ENCODE data around the gene XYLT1. TPM values are rescaled to one million over a fixed set of nuclear protein-coding genes. Genes with fewer than 3 reads are reported as not detected.

The XYLT1 gene
- polyA plus RNA-seq, 1 donor from 2014 or later = 3.3 TPM

GRCh38 chr16:17357307-17358062 is 113.3 kb downstream of the XYLT1 start:
- no peaks in the 10 kb centered on the region for H3K9me3 ChIP-seq (ENCODE audit: low read length)
- H3K9me2 ChIP-seq (ENCODE audit: insufficient read depth, low read length) = no peaks in the 10 kb centered on the region
- H3K36me3 ChIP-seq (ENCODE audit: insufficient read depth, low read length) = no peaks in the 10 kb centered on the region
- no peak overlapping the region for H2AFZ ChIP-seq (ENCODE audit: low read depth, low read length)
- no peak for TF ChIP-seq TAF1 (IDR thresholded peaks at IDR 0.05; ENCODE audit: low read depth)
- TF ChIP-seq MXI1 (conservative IDR thresholded peaks at IDR 0.05; ENCODE audit: poor library complexity, severe bottlenecking) = no peak
- TF ChIP-seq, protein P1, sequence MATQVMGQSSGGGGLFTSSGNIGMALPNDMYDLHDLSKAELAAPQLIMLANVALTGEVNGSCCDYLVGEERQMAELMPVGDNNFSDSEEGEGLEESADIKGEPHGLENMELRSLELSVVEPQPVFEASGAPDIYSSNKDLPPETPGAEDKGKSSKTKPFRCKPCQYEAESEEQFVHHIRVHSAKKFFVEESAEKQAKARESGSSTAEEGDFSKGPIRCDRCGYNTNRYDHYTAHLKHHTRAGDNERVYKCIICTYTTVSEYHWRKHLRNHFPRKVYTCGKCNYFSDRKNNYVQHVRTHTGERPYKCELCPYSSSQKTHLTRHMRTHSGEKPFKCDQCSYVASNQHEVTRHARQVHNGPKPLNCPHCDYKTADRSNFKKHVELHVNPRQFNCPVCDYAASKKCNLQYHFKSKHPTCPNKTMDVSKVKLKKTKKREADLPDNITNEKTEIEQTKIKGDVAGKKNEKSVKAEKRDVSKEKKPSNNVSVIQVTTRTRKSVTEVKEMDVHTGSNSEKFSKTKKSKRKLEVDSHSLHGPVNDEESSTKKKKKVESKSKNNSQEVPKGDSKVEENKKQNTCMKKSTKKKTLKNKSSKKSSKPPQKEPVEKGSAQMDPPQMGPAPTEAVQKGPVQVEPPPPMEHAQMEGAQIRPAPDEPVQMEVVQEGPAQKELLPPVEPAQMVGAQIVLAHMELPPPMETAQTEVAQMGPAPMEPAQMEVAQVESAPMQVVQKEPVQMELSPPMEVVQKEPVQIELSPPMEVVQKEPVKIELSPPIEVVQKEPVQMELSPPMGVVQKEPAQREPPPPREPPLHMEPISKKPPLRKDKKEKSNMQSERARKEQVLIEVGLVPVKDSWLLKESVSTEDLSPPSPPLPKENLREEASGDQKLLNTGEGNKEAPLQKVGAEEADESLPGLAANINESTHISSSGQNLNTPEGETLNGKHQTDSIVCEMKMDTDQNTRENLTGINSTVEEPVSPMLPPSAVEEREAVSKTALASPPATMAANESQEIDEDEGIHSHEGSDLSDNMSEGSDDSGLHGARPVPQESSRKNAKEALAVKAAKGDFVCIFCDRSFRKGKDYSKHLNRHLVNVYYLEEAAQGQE (IDR thresholded peaks at IDR 0.05; ENCODE audit: borderline replicate concordance) = no peak
- TF ChIP-seq EP300 (conservative IDR thresholded peaks at IDR 0.05; ENCODE audit: poor library complexity, severe bottlenecking) = no peak
- TF ChIP-seq EZH2 (IDR thresholded peaks at IDR 0.05; ENCODE audit: borderline replicate concordance, insufficient read depth, low read length, poor library complexity, severe bottlenecking) = no peak
- no peak for TF ChIP-seq CTCF (IDR thresholded peaks at IDR 0.05; ENCODE audit: poor library complexity, severe bottlenecking)
- TF ChIP-seq SMC3 (conservative IDR thresholded peaks at IDR 0.05; ENCODE audit: poor library complexity) = no peak
- no peak for TF ChIP-seq POLR2AphosphoS5 (IDR thresholded peaks at IDR 0.05)
- TF ChIP-seq RAD21 (conservative IDR thresholded peaks at IDR 0.05) = no peak
- no peak overlapping the region for H3K4me3 ChIP-seq (ENCODE audit: low read length)
- H4K20me1 ChIP-seq (ENCODE audit: insufficient read depth) = no peaks in the 10 kb centered on the region
- H3K79me2 ChIP-seq (replicated peaks; ENCODE audit: insufficient read depth, low read length) = no peaks in the 10 kb centered on the region
- no peak overlapping the region for H3K27ac ChIP-seq (ENCODE audit: low read length)
- no peaks in the 10 kb centered on the region for H3F3A ChIP-seq (ENCODE audit: insufficient read depth, low read length, poor library complexity, severe bottlenecking)
- H3K9ac ChIP-seq (ENCODE audit: low read length) = no peak overlapping the region
- H3K4me2 ChIP-seq (ENCODE audit: low read length) = no peak overlapping the region
- no peaks in the 10 kb centered on the region for H3K27me3 ChIP-seq (ENCODE audit: insufficient read depth, low read depth, low read length)

DNA sequence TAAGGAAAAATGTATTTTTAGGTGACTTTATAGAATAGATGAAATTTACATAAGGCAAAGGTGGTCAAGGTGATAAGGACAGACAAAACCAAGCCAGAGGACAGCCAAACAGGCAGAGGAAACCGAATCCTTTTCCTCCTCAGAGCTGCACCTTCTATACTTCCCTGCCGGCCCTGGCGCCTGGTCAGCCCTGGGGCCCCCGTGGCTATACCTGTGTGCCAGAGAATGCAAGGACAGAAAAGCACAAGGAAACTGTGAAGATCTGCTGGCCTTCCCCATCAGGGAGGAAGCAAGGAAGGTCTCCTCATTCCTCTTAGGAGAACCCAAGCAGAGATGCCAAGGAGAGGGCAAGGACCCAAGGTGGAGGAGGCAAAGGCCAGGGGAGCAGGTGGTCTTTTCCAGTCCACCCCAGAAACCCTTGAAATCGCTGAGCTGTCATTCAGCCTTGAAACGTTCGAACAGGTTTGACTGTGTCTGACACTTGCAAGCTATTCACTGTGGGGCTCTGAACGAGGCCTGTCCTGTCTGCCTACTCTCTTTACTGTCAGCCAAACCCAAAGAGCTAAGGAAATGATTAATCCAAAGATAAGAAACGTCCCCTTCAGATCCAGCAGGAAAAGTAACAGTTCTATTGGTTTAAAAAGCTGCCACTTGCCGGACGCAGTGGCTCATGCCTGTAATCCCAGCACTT is 114.4 kb downstream of the XYLT1 start:
- no peak overlapping the region for H2AFZ ChIP-seq (ENCODE audit: low read depth, low read length)
- H3K4me2 ChIP-seq (ENCODE audit: low read length) = no peak overlapping the region
- H3K9ac ChIP-seq (ENCODE audit: low read length) = no peak overlapping the region
- no peak overlapping the region for H3K27ac ChIP-seq (ENCODE audit: low read length)
- H3K36me3 ChIP-seq (ENCODE audit: insufficient read depth, low read length) = no peaks in the 10 kb centered on the region
- no peaks in the 10 kb centered on the region for H3K9me2 ChIP-seq (ENCODE audit: insufficient read depth, low read length)
- H4K20me1 ChIP-seq (ENCODE audit: insufficient read depth) = no peaks in the 10 kb centered on the region
- TF ChIP-seq POLR2AphosphoS5 (IDR thresholded peaks at IDR 0.05) (no peak), RAD21 (conservative IDR thresholded peaks at IDR 0.05) (no peak), EZH2 (IDR thresholded peaks at IDR 0.05; ENCODE audit: borderline replicate concordance, insufficient read depth, low read length, poor library complexity, severe bottlenecking) (no peak), EP300 (conservative IDR thresholded peaks at IDR 0.05; ENCODE audit: poor library complexity, severe bottlenecking) (no peak), MXI1 (conservative IDR thresholded peaks at IDR 0.05; ENCODE audit: poor library complexity, severe bottlenecking) (no peak), TAF1 (IDR thresholded peaks at IDR 0.05; ENCODE audit: low read depth) (no peak), CTCF (IDR thresholded peaks at IDR 0.05; ENCODE audit: poor library complexity, severe bottlenecking) (no peak)
- TF ChIP-seq, protein P1 (IDR thresholded peaks at IDR 0.05; ENCODE audit: borderline replicate concordance) = no peak
- H3F3A ChIP-seq (ENCODE audit: insufficient read depth, low read length, poor library complexity, severe bottlenecking) = no peaks in the 10 kb centered on the region
- H3K4me3 ChIP-seq (ENCODE audit: low read length) = no peak overlapping the region
- H3K9me3 ChIP-seq (ENCODE audit: low read length) = no peaks in the 10 kb centered on the region
- no peaks in the 10 kb centered on the region for H3K27me3 ChIP-seq (ENCODE audit: insufficient read depth, low read depth, low read length)
- H3K79me2 ChIP-seq (replicated peaks; ENCODE audit: insufficient read depth, low read length) = no peaks in the 10 kb centered on the region
